ENCODE measurements around the gene VWA8. TPM values are rescaled to one million over a fixed set of nuclear protein-coding genes. Genes with fewer than 3 reads are reported as not detected.

The VWA8 gene
- total and polyA plus RNA-seq, 2 of the 8 experiments (the other 6 are each of a cell fraction or from before 2014, with no cell fraction given) = 5.9 to 19.6 TPM

- ChIA-PET CTCF (ENCODE audit: partially characterized antibody) (interaction anchor here (1.2 to 2.6 kb wide), 3 partner anchors 9 to 131 kb away, joined by 3 to 7 read pairs (median 4); no protein-coding TSS in a partner anchor), POLR2A (ENCODE audit: partially characterized antibody) (no interaction called here)
- H4K20me1 ChIP-seq (replicated peaks in 1 of 2; ENCODE audit: control insufficient read depth in 1 of 2, insufficient read depth in 2 of 2, low read length in 2 of 2) = no peaks in the 10 kb centered on the region
- peak overlapping the region; percentile 11; the same call in 1 of the 2 replicates for H3K18ac ChIP-seq (ENCODE audit: extremely low read depth, low read length)
- no peak overlapping the region for H3K14ac ChIP-seq (ENCODE audit: insufficient read length)
- FAIRE-seq = no peak
- no peaks in the 10 kb centered on the region for H3K79me1 ChIP-seq (ENCODE audit: low read depth, low read length)
- H2BK120ac ChIP-seq (replicated peaks; ENCODE audit: low read depth, low read length) = no peak overlapping the region
- no peak overlapping the region for H3K9ac ChIP-seq (replicated peaks in 1 of 4; ENCODE audit: extremely low read depth in 1 of 4, low read depth in 3 of 4, low read length in 3 of 4)
- H2BK5ac ChIP-seq (ENCODE audit: low read depth, low read length) = 0 out of 2 replicates have a peak overlapping the region, but pooled peaks have one; percentile 10
- H4K8ac ChIP-seq (ENCODE audit: extremely low read depth, insufficient read depth, low read length) = no peak overlapping the region
- no peak overlapping the region for H3K4me2 ChIP-seq (ENCODE audit: insufficient read depth in 1 of 2, low read depth in 2 of 2, low read length in 2 of 2)
- TF ChIP-seq SP2 (IDR thresholded peaks at IDR 0.05; ENCODE audit: low read length) (0 out of 2 replicates have a peak, but pooled peaks have one; percentile 5), E2F6 (IDR thresholded peaks at IDR 0.05) (no peak)
- no peak overlapping the region for H4K91ac ChIP-seq (replicated peaks; ENCODE audit: insufficient read length, low read length)
- H3K79me2 ChIP-seq (ENCODE audit: control insufficient read depth in 1 of 2, insufficient read depth in 2 of 2, low read length in 2 of 2) = no peaks in the 10 kb centered on the region
- H2AK5ac ChIP-seq (ENCODE audit: low read depth, low read length) = no peak overlapping the region
- no peak overlapping the region for H3K4me3 ChIP-seq (ENCODE audit: extremely low read depth in 1 of 4, insufficient read depth in 2 of 4, low read depth in 3 of 4, low read length in 4 of 4)
- 96% methylated on average over 3 of the region's 3 CpGs; no CpG with 5 or more reads in 1 of the 2 experiments for WGBS, 2 experiments (ENCODE audit: extremely low coverage in 1 of 2, insufficient coverage in 1 of 2, insufficient read length in 1 of 2, insufficient replicate concordance in 2 of 2, low coverage in 1 of 2, low lambda C conversion rate in 2 of 2, missing lambda C conversion rate in 1 of 2)
- H3K36me3 ChIP-seq (ENCODE audit: control insufficient read depth in 2 of 4, insufficient read depth in 4 of 4, low read length in 3 of 4) = peaks cover 0 to 3% (median 0%) of the 10 kb centered on the region in 4 experiments; a peak in 1 of 8 replicates
- H3K27me3 ChIP-seq (replicated peaks in 1 of 4; ENCODE audit: control insufficient read depth in 3 of 4, extremely low read depth in 1 of 4, insufficient read depth in 3 of 4, low read length in 3 of 4) = no peaks in the 10 kb centered on the region
- no peak for DNase-seq (ENCODE audit: low read depth in 1 of 2, low spot score in 2 of 2)
- H2BK15ac ChIP-seq (ENCODE audit: low read length) = no peak overlapping the region
- H3K4me1 ChIP-seq (replicated peaks in 1 of 4; ENCODE audit: control insufficient read depth in 3 of 4, insufficient read depth in 4 of 4, low read length in 3 of 4) = no peaks in the 10 kb centered on the region
- H3K27ac ChIP-seq (ENCODE audit: low read depth, low read length) = no peak overlapping the region
- H3K23me2 ChIP-seq (ENCODE audit: low read depth, low read length) = no peaks in the 10 kb centered on the region
- H3K4ac ChIP-seq (replicated peaks; ENCODE audit: insufficient read length, low read depth, low read length) = no peak overlapping the region
- no peak overlapping the region for H2AFZ ChIP-seq (ENCODE audit: low read length)
- no peak overlapping the region for H2BK12ac ChIP-seq (ENCODE audit: low read depth, low read length)
- no peak overlapping the region for H2BK20ac ChIP-seq (ENCODE audit: low read length)
- H3K9me3 ChIP-seq (ENCODE audit: insufficient read depth in 2 of 2, low read depth in 1 of 2, low read length in 1 of 2) = no peaks in the 10 kb centered on the region
- H3K23ac ChIP-seq (ENCODE audit: insufficient read length) = no peak overlapping the region
- H3K56ac ChIP-seq (replicated peaks; ENCODE audit: insufficient read length, low read depth, low read length) = no peak overlapping the region
- H4K5ac ChIP-seq (ENCODE audit: insufficient read length, low read depth, low read length) = no peak overlapping the region
Measured at GRCh38 chr13:41589434-41589833, 371.5 kb downstream of the VWA8 start.
